Left lung (tissue), 10 donors: ENCODE data around the gene NPC2. TPM values are rescaled to one million over a fixed set of nuclear protein-coding genes. Genes with fewer than 3 reads are reported as not detected.

ENCODE experiments used
- ATAC-seq: fragments of 200-7000 bp; cut with Tn5 transposase; one replicate; pipeline ENCODE4 v1.9.1; 2020; ENCODE audit warnings: moderate library complexity
- DNase-seq, 4 donors: peaks; one replicate each; pipeline ENCODE4 v3.0.0-alpha.2; 2013 to 2020
- H3K27ac ChIP-seq, 2 donors: fragments of 200-600 bp; sonication (generic) in 1 of 2; one replicate each; pipeline versions ENCODE4 v1.5.0 to v1.8.0; 2020 to 2021
- H3K27me3 ChIP-seq, 2 donors: fragments of 200-600 bp; sonication (generic) in 1 of 2; one replicate each; pipeline versions ENCODE4 v1.5.0 to v1.8.0; 2020 to 2021
- H3K36me3 ChIP-seq, 2 donors: fragments of 200-600 bp; sonication (generic) in 1 of 2; one replicate each; pipeline versions ENCODE4 v1.5.0 to v1.8.0; 2020 to 2021
- H3K4me1 ChIP-seq, 2 donors: fragments of 200-600 bp; one replicate each; pipeline ENCODE4 v1.8.0; 2021
- H3K4me3 ChIP-seq, 2 donors: fragments of 200-600 bp; sonication (generic) in 1 of 2; one replicate each; pipeline versions ENCODE4 v1.5.0 to v1.8.0; 2020 to 2021; ENCODE audit warnings: mild to moderate bottlenecking in 1 of 2
- H3K9me3 ChIP-seq, 2 donors: fragments of 200-600 bp; sonication (generic) in 1 of 2; one replicate each; pipeline versions ENCODE4 v1.5.0 to v1.8.0; 2020 to 2021
- CTCF ChIP-seq, 2 donors: fragments of 200-600 bp; sonication (generic) in 1 of 2; IDR thresholded peaks; one replicate each; pipeline versions ENCODE4 v1.5.0 to v1.8.0; 2021; ENCODE audit warnings: antibody characterized with exemption in 2 of 2
- intact Hi-C, 2 donors: fragments of 100-400 bp; cut with DNase I; formaldehyde crosslinking; loops; one replicate each; pipeline versions ENCODE4 v1.11.2 to v1.14.2; 2022
- polyA plus RNA-seq, 6 donors: library from polyadenylated mRNA; unstranded; fragments of 120-200 nt; gene quantifications; one replicate each; pipeline ENCODE4 v1.2.1, GENCODE V29; 2013; ENCODE audit not compliant: insufficient read length in 6 of 6
- total RNA-seq, 2 donors: library from RNA; stranded (reverse); fragmentation: NEBNext Ultra II Directional; extraction: Animal tissue kit (Norgen Biotek cat#: 25700); gene quantifications; one replicate each; pipeline ENCODE4 v1.2.1, GENCODE V29; 2021
- donor health status: DM: no; HTN: yes; CAD: no.
- donor health status: DM: no; HTN: no; CAD: no.

The NPC2 gene
- total and polyA plus RNA-seq, 8 donors = 776 to 1,413 (median 995) TPM

DNA sequence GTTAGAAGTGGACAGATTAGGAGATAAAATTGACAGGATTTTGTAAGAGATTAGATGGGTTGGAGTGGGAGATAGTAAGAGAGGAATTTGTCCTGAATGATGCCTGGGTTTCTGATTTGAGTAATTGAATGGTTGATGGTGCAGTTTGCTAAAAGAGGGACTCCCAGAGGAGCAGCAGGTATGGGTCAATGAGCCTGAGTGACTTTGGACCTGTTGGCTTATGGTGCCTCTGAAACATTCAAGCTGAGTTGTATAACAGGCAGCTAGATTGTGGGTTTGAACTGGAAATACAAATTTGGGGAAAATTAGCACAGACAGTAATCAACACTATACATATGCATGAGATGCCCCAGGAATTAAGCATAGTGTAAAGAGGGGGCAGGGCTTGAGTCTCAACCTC is 50.3 kb downstream of the NPC2 start:
- ATAC-seq (no peak), DNase-seq (no peak)
- no peaks in the 10 kb centered on the region for H3K9me3 ChIP-seq
- no peaks in the 10 kb centered on the region for H3K36me3 ChIP-seq
- no peaks in the 10 kb centered on the region for H3K27me3 ChIP-seq
- H3K4me1 ChIP-seq = no peaks in the 10 kb centered on the region
- no peak overlapping the region for H3K4me3 ChIP-seq
- no peak overlapping the region for H3K27ac ChIP-seq
- TF ChIP-seq CTCF (IDR thresholded peaks at IDR 0.05) = no peak
- intact Hi-C loops = no loop called here

DNA sequence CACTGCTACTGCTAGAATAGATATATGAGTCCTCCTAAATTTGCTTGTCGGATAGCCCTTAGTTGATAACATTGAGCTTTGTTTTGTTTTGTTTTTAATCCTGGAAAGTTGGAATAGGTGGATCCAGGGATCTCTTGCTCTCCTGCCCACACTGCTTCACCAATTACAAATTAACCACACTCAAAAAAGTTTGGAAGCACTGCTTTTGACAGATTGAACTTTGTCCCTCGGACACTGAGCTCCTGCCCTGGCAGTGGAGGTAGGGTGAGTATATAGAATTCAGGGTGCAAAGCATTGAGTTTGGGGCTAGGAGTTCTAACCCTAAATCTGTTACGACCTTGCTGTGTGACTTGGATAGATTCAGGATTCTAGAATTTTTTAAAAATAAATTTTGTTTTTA is 52.0 kb downstream of the NPC2 start:
- H3K27me3 ChIP-seq = no peaks in the 10 kb centered on the region
- ATAC-seq (no peak), DNase-seq (no peak)
- no peaks in the 10 kb centered on the region for H3K9me3 ChIP-seq
- no peaks in the 10 kb centered on the region for H3K36me3 ChIP-seq
- no peak overlapping the region for H3K27ac ChIP-seq
- TF ChIP-seq CTCF (IDR thresholded peaks at IDR 0.05) = no peak
- no peak overlapping the region for H3K4me3 ChIP-seq
- no peaks in the 10 kb centered on the region for H3K4me1 ChIP-seq
- intact Hi-C loops = no loop called here

GRCh38 chr14:74438351-74438915 is 54.7 kb downstream of the NPC2 start:
- no peaks in the 10 kb centered on the region for H3K9me3 ChIP-seq
- DNase-seq = no peak
- H3K36me3 ChIP-seq = no peaks in the 10 kb centered on the region
- H3K27me3 ChIP-seq = no peaks in the 10 kb centered on the region
- no peak overlapping the region for H3K27ac ChIP-seq
- H3K4me3 ChIP-seq = no peak overlapping the region
- peak; percentile 12 for ATAC-seq
- intact Hi-C loops = no loop called here
- TF ChIP-seq CTCF (IDR thresholded peaks at IDR 0.05) = no peak
- no peaks in the 10 kb centered on the region for H3K4me1 ChIP-seq

DNA sequence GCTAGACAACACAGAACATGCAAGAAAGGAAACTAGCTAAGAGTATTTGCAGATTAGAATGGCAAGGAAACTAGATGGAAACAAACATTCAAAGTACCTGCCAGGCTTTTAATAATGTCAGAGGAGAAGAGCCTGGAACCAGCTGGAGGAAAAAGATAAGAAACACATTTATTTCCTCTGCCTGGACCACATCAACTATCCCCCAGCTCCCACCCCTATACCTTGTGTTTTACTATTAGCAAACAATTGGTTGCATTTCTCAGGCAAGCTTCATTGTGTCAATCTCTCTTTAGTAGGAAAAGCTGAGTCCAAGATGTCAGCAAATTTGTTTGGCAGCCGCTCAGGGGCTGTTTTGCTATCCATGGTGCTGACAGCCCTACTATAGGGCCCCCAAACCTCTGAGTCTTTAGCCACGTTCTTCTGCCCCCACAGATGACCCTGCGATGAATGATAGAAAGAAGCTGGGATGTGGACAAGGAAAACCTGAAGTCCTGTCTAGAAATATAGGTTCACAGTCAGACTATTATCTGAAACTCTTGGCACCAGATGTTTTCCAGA is 55.5 kb downstream of the NPC2 start:
- Histone ChIP-seq H3K4me1 (no peaks in the 10 kb centered on the region), H3K36me3 (no peaks in the 10 kb centered on the region), H3K4me3 (no peak overlapping the region), H3K9me3 (no peaks in the 10 kb centered on the region), H3K27ac (no peak overlapping the region), H3K27me3 (no peaks in the 10 kb centered on the region)
- ATAC-seq = no peak
- TF ChIP-seq CTCF (IDR thresholded peaks at IDR 0.05) = no peak
- no peak for DNase-seq
- intact Hi-C loops = no loop called here

- Histone ChIP-seq H3K4me1 (no peaks in the 10 kb centered on the region), H3K9me3 (no peaks in the 10 kb centered on the region), H3K36me3 (no peaks in the 10 kb centered on the region), H3K27ac (no peak overlapping the region), H3K4me3 (no peak overlapping the region), H3K27me3 (no peaks in the 10 kb centered on the region)
- ATAC-seq (no peak), DNase-seq (no peak)
- intact Hi-C loops = no loop called here
- no peak for TF ChIP-seq CTCF (IDR thresholded peaks at IDR 0.05)
These were observed 58.8 kb downstream of the NPC2 start for GRCh38 chr14:74434294-74434693.
